ENCODE data around the gene RFESD.

The RFESD gene

DNA sequence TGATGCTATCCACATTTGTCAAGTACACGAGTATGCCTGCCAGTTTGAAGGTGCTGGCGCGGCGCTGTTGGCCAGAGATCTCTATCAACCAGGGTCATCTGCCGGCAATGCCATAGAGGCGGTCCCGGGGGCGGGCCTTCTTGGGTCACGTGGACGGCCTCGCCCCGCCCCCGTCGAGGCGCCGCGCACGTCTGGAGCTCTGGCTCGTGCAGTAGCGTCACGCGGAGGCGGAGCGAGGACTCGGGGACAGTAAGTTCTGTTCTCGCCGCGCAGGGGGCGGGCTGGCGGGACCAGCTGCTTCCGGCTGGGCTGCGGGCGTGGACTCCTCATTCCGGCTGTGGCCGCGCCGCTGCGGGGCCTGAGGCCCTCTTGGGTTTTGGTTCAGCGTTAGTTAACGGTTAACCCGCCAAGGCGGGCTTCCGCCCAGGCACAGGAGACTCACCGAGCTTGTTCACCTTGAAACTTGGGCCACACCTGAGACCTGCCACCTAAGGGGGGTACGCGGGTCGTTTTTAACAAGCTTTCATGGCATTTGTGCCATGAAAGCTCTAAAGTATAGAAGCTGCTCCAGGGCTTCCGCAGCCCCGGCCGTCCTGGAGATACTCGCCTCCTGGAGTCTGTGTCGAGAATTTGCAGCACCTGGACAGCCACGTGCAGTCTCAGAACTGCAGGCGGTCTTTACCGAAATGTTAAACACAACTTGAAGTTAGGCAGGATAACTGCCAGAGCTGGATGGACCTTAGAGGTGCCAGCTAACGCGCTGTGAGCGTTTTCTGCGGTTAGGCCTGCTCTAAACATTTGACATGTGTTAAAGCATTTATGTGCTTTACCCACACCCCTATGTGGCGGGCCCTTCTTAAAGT, at the start of gene RFESD:
Gene RFESD, plus strand, starts transcription at position 209 of the 863 bp plus-strand sequence. CDS start 5,495 bp downstream, outside the sequence.
- peak within 1 kb of the TSS; percentile 42 for H3K4me3 ChIP-seq (ENCODE audit: low read depth, low read length)

DNA sequence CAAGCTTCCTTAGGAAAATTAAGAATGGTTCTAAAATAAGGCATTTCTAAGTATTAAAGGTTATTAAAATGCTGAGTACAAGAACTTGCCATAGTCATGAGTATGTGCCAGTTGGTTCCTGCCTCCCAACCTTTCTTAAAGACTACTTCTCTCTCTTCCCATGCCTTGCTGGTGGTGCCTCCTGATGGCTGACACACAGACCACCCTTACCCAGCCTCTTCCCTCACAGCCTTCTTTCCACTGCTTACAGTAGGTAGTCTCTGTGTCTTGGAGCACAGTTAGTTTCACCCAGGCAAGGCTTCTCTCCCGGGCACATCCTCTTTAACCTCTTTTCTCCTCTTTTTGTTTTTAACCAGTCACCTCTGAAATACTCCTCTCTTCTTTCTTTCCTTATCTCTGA, 47.3 kb upstream of the RFESD start:
- H3K4me3 ChIP-seq (ENCODE audit: low read depth, low read length): no peak overlapping the region

DNA sequence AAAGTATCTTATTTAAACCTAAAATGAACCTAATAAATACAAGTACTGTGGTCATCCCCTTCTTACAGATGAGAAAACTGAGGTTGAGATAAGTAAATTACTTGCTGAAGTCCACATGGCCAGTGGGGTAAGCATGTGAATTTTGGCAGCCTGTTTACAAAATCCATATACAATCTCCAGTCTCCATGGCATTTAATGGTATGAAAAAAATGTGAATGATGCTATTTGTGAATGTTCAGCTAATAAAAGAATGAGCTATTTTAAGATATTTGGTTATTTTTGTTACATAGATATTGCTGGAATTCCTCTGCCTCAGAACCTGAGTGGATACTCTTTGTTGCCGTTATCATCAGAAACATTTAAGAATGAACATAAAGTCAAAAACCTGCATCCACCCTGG, 46.0 kb upstream of the RFESD start:
- H3K4me3 ChIP-seq (ENCODE audit: low read depth, low read length): no peak overlapping the region

DNA sequence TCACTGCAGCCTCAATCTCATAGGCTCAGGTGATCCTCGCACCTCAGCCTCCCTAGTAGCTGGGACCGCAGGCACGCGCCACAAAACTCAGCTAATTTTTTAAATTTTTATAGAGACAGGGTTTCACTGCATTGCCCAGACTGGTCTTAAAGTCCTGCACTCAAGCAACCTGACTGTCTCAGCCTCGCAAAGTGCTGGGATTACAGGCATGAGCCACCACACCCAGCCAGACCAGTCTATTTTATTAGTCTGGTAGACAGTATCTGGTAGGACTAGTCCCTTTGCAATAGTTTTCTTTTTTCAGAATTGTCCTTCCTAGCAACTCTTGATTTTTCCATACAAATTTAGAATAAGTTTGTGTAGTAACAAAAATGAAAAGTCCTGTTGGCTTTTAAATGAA, 40.8 kb upstream of the RFESD start:
- H3K4me3 ChIP-seq (ENCODE audit: low read depth, low read length): no peak overlapping the region

DNA sequence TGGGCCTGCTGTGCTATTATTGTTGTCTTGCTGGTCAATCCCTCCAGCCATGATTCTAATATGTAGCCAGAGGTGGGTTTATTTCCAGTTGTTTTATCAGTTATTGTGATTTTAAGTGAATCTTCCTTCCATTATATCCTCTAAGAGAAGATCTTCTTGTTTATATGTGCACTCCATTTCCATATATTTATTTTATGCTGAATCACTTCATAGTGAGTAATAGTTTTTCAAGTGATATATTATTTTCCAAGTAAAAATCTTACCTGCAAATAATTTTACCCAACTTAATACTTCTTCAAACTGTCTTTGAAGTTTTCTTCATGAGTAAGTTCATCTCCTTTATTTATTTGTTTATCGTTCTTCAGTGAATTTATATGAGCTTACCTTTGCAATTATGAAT, 40.2 kb upstream of the RFESD start:
- H3K4me3 ChIP-seq (ENCODE audit: low read depth, low read length): no peak overlapping the region

DNA sequence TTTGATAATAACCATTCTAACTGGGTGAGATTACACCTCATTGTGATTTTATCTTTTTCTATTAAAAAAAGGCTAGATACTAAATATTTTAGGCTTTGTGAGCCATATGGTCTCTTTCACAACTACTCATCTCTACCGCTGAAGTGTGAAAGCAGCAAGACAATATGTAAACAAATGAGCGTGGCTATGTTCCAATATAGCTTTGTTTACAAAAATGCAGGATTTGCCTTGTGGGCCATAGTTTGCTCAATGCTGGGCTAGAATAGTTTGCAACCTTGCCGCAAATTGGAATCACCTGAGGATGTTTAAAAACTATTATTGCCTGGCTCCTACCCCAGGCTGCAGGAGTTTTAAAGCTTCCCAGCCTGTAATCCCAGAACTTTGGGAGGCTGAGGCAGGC, 36.9 kb upstream of the RFESD start:
- no peak overlapping the region for H3K4me3 ChIP-seq (ENCODE audit: low read depth, low read length)

DNA sequence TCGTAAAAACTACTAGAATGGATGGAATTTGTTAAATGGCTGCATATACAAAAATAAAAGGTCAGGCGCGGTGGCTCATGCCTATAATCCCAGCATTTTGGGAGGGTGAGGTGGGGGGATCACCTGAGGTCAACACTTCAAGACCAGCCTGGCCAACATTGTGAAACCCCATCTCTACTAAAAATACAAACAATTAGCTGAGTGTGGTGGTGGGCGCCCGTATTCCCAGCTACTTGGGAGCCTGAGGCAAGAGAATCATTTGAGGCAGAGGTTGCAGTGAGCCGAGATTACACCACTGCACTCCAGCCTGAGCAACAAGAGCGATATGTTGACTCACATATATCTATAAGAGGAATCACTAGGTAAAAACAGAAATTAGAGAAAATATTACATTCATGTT, 36.0 kb upstream of the RFESD start:
- no peak overlapping the region for H3K4me3 ChIP-seq (ENCODE audit: low read depth, low read length)

DNA sequence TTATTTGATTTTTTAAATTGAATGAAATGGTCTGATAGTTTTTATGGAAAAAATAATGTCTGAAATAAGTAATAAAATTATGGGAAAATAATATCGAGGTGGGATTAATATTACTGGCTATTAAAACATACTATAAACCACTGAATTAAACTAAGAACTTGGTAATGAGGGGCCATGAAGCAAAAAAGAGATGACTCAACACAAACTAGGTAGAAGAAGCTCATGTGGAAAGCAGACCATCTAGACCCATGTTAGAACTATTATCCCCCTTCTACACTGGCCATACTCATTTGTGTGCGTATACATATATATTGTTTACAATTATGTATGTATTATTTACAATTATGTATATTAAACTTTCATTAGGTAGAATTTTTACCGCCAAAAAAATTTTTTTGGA, 35.2 kb upstream of the RFESD start:
- H3K4me3 ChIP-seq (ENCODE audit: low read depth, low read length): no peak overlapping the region

DNA sequence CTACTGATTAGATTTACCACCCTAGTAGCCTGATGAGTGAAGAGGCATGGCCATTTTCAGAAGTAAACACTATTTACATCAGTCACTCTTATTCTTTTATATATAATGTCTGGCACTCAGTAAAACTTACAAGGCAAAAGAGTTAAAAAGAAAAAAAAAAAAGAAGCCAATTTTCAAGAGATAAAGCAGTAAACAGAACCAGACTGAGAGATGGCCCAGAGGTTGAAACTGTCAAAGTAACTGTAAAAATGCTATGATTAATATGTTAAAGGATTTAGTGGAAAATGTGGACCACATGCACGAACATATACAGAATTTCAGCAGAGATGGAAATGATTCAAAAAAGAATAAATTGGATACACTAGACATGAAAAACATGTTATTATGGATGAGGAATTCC, 33.1 kb upstream of the RFESD start:
- H3K4me3 ChIP-seq (ENCODE audit: low read depth, low read length): no peak overlapping the region

DNA sequence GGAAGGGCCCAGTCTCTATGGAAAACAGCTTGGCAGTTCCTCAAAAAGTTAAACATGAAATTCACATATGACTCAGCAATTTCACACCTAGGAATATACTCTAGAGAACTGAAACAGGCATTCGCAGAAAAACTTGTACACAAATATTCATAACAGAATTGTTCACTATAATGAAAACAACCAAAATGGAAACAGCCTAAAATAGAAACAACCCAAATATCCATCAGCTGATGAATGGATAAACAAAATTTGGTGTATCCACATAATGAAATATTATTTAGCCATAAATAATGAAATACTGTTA, 31.5 kb upstream of the RFESD start:
- no peak overlapping the region for H3K4me3 ChIP-seq (ENCODE audit: low read depth, low read length)

DNA sequence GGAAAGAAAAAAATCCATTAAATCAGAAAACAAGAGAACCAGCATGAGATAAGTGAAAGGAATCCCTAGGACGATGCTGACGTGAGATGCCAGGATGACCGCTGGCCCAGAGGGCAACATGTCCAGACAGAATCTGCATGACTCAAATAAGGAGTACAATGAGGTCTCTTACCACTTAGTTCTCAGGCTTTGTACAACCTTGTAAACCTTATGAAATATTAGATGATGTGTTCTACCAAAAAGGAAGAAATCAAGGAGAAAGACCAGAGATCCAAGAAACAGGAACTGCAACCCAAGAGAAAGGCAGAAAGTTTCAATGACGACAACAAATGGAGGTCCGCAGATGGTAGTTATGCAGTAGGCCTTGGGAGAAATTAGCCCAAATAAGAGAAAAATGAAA, 29.5 kb upstream of the RFESD start:
- no peak overlapping the region for H3K4me3 ChIP-seq (ENCODE audit: low read depth, low read length)

DNA sequence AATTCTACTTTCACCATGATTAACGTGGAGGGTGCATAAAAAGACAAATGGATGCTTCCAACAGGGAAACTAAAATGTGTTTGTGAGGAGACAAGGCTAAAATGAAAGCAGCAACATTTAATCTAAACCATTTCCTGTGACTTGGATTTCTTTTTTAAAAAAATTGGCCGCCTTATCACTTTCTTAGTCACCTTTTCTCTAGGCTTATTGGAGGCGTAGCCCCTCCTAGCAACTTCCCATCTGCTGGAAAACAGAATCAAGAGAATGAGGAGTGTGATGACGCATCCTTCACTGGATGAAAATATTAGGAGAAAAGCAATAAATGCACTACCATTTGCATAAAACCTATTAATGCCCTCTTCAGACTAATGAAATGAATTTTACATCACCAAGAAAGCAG, 27.5 kb upstream of the RFESD start:
- no peak overlapping the region for H3K4me3 ChIP-seq (ENCODE audit: low read depth, low read length)

DNA sequence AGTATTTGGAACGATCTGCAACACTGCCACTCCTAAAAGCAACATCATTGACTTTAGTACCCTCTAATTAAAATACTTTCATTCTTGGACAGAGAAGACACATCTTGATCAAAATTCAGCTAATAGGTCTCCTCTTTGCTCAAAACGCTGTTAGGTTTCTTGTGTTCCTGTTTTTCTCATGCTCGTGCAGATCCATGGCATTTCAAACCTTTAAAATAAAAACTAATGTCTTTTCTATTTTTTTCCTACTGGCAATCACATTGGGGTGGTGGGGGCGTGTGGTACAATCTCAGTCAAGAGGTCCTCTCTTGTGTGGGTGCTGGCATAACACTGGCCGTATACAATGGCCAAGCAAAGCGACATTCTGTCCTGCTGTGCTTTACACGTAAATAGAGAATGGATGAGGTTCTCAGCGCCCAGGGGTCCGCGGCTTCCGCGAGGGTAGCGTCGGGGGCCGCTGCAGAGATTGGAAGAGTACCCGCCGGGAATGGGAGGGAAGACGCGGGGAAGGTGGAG, 27.0 kb upstream of the RFESD start:
- no peak overlapping the region for H3K4me3 ChIP-seq (ENCODE audit: low read depth, low read length)

DNA sequence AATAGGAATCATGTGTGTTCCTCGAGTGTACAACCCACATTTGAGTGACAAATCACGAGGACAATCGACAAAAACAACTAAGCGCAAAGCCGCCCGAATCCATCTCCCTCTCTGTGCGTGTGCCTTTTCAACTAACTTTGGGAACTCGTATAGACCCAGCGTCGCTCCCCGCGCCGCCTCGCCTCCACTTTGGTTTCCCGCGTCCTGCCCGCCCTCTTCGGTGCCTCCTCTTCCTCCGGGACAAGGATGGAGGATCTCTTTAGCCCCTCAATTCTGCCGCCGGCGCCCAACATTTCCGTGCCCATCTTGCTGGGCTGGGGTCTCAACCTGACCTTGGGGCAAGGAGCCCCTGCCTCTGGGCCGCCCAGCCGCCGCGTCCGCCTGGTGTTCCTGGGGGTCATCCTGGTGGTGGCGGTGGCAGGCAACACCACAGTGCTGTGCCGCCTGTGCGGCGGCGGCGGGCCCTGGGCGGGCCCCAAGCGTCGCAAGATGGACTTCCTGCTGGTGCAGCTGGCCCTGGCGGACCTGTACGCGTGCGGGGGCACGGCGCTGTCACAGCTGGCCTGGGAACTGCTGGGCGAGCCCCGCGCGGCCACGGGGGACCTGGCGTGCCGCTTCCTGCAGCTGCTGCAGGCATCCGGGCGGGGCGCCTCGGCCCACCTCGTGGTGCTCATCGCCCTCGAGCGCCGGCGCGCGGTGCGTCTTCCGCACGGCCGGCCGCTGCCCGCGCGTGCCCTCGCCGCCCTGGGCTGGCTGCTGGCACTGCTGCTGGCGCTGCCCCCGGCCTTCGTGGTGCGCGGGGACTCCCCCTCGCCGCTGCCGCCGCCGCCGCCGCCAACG, 26.3 kb upstream of the RFESD start, which contains the start of gene GPR150:
Gene GPR150, plus strand, starts transcription at position 58 of the 840 bp plus-strand sequence. Its CDS starts 189 bp downstream, at position 247.
- peak within 1 kb of the TSS; percentile 38 for H3K4me3 ChIP-seq (ENCODE audit: low read depth, low read length)

DNA sequence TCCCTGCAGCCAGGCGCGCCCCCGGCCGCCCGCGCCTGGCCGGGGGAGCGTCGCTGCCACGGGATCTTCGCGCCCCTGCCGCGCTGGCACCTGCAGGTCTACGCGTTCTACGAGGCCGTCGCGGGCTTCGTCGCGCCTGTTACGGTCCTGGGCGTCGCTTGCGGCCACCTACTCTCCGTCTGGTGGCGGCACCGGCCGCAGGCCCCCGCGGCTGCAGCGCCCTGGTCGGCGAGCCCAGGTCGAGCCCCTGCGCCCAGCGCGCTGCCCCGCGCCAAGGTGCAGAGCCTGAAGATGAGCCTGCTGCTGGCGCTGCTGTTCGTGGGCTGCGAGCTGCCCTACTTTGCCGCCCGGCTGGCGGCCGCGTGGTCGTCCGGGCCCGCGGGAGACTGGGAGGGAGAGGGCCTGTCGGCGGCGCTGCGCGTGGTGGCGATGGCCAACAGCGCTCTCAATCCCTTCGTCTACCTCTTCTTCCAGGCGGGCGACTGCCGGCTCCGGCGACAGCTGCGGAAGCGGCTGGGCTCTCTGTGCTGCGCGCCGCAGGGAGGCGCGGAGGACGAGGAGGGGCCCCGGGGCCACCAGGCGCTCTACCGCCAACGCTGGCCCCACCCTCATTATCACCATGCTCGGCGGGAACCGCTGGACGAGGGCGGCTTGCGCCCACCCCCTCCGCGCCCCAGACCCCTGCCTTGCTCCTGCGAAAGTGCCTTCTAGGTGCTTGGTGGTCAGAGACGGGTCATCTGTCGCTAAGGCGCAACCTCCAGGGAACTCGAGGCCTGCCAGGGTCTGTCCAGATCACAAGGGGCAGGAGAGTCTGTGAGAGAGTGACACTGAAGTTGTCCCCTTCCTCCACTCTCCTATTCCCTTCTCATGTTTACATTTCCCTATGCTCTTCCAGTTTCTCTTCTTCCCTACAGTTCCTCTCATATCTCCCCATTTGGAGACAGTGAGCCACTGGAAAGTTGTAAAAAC, 25.4 kb upstream of the RFESD start:
- peak overlapping the region; percentile 38 for H3K4me3 ChIP-seq (ENCODE audit: low read depth, low read length)

DNA sequence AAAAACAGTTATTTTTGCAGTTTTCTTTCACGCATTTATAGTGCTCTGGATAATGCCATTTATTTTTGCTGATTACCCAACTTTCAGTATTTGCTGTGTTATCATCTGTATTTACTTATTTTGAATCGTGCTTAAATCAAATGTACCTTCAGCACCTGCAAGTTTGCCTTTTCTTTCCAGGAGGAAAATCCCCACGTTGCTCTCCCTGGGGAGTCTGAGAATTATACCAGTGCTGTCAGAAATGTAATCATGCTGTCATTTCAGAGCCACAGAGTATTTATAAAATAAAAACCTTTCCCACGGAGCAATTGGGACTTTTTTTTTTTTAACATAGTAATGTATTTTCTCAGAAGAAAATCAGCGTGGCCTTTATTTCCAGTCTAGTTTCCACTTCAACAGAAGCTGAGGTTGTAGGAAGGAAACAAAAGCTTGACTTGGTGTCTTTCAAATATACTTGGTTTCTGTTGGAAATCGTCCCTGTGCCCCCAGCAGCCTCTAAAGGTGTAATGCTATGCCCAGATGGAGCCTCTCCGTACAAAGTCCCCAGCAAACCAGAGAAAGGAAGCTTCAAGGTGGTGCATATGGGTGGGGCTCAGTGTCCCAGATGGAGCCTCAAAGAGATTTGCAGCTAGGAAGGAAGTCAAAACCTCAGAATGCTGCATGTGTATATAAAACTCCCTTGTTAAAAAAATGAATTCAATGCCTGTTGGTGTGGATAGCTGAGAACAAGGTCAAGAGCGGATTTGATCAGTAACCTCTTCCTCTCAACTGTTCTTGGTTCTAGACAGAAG, 24.5 kb upstream of the RFESD start:
- no peak overlapping the region for H3K4me3 ChIP-seq (ENCODE audit: low read depth, low read length)

DNA sequence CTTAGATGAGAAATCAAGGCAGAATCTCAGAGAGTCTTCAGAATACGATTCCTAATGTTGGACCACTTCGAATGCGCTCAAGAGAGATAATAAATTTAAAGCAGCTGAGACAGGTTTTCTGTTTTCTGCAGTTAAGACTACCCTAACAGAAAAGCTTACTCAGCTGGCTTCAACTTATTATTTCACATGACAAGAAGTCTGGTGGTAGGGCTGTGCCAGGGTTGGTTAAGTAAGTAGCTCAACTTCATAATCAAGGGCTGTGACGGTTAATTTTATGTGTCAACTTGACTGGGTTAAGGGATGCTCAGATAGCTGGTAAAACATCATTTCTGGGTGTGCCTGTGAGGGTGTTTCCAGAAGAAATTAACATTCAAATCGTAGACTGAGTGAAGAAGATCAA, 22.9 kb upstream of the RFESD start:
- H3K4me3 ChIP-seq (ENCODE audit: low read depth, low read length): no peak overlapping the region

DNA sequence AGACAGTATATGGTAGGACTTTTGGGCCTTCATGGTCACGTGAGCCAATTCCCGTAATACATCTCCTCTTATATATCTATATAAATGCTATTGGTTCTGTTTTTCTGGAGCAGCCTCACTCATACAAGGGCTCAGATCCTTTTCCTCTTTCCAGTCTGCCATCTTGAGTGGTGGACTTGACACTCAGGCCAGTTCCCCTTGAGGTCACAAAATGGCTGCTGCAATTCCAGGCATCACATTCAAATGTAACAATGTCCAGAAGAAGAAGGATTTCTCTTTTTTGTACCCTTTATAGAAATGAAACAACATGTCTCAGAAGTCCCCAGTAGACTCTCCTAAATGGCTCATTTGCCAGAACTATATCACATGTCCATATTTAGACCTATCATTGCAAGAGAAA, 22.2 kb upstream of the RFESD start:
- no peak overlapping the region for H3K4me3 ChIP-seq (ENCODE audit: low read depth, low read length)

DNA sequence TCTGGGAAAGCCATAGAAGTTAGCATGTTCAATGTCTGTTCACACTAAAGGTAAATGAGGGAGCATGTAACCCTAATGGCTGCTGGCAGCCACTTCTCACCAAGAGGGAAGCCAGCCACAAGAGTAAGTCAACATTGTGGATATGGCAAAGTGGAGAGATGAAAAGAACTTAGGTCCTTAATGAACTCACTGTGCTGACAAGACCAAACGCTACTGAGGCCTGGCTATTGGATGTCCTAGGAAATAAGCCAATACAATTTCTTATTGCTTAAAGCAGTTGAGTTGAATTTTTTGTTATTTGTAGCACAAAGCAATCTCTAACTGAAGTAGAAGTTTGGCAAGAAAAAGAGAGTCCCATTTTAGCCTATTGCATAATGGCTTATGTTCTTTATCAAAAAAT, 19.9 kb upstream of the RFESD start:
- H3K4me3 ChIP-seq (ENCODE audit: low read depth, low read length): no peak overlapping the region

Data from iPS-11a (cell line).